ENCODE data around the gene CDS1.
"Not testable (repeated sequence)": the region's sequence is repeated elsewhere in the genome, so short reads cannot be mapped to it uniquely, and the experiment has no call there.

CDS1 gene

DNA sequence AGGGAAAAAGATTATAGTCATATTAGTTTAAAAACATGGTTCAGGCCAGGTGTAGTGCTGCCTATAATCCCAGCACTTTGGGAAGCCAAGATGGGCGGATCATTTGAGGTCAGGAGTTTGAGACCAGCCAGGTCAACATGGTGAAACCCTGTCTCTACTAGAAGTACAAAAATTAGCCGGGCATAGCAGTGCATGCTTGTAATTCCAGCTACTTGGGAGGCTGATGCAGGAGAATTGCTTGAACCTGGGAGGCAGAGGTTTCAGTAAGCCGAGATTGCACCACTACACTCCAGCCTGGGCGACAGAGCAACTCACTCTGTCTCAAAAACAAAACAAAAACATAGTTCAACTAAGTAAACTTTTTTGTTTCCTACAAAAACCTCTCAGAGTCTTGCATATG lies 99.7 kb downstream of the CDS1 start:
- not testable (repeated sequence) for DNase-seq (ENCODE audit: low spot score in 2 of 2); H3K4me1 Mint-ChIP-seq; H3K27me3 Mint-ChIP-seq; H3K27ac Mint-ChIP-seq (ENCODE audit: low read depth); H3K36me3 Mint-ChIP-seq (ENCODE audit: insufficient read depth); H3K4me3 Mint-ChIP-seq; ATAC-seq (replicated peaks; ENCODE audit: extremely low read depth, poor library complexity, severe bottlenecking); H3K9me3 Mint-ChIP-seq

DNA sequence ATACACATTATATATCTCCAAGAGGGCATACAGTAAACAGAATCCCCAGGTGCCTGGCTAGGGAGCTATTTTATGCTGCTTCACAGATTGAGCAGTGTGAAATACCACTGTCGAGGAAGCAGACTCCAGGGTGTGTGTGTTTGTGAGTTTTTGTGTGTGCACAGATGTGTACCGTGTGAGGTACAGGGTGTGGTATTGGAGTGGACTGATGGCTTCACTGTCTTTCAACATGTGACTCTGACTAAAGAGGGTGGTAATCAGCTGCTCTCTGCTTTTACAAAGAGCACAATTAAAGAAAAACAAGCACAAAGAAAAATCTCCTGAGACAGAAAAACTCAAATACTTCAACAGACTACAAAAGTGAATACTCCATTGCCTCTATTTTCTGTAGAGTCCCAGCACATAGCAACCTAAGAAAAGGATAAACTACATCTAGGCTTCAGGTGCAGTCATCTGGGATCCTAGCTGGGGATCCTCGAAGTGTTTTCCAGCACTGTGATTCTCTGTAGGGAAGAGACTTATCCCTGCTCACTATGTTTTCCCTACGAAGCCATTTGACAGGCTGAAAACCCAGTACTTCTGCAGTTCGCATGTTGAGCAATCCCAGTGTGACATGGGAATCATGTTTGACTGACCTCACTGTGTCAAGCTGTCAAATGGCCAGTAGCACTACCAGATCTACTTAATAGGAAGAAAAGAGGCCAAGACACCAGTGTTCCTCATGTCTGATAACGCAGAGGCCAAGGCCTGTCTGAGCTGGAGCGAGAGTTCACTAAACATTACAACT lies 100.3 kb downstream of the CDS1 start:
- Mint-ChIP-seq H3K9me3 (no peaks in the 10 kb centered on the region), H3K4me1 (no peaks in the 10 kb centered on the region), H3K27ac (ENCODE audit: low read depth) (no peak overlapping the region), H3K27me3 (no peaks in the 10 kb centered on the region), H3K4me3 (no peak overlapping the region), H3K36me3 (ENCODE audit: insufficient read depth) (no peaks in the 10 kb centered on the region)
- ATAC-seq (replicated peaks; ENCODE audit: extremely low read depth, poor library complexity, severe bottlenecking): no peak
- DNase-seq (ENCODE audit: low spot score in 2 of 2): no peak

DNA sequence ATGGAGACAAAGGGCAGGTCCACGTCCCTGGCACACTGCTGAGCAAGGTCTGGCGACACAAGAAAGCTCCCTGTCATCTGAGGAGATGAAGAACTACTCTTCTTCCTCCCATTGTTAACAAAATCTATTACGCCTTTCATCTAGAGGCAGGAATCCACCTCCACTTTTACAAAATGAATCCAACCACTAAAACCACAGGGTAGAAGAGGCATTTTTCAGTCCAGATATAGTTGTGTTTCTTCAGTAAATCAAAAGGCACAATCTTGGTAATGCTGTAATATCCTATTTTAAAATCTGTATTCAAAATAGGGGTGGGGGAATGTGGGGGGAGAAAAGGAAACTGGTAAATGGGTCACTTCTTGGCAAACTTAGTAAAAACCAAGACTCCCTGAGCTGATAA lies 101.4 kb downstream of the CDS1 start:
- DNase-seq (ENCODE audit: low spot score in 2 of 2) (no peak), ATAC-seq (replicated peaks; ENCODE audit: extremely low read depth, poor library complexity, severe bottlenecking) (no peak)
- Mint-ChIP-seq H3K27ac (ENCODE audit: low read depth) (no peak overlapping the region), H3K9me3 (no peaks in the 10 kb centered on the region), H3K27me3 (no peaks in the 10 kb centered on the region), H3K4me3 (no peak overlapping the region), H3K36me3 (ENCODE audit: insufficient read depth) (no peaks in the 10 kb centered on the region), H3K4me1 (no peaks in the 10 kb centered on the region)

DNA sequence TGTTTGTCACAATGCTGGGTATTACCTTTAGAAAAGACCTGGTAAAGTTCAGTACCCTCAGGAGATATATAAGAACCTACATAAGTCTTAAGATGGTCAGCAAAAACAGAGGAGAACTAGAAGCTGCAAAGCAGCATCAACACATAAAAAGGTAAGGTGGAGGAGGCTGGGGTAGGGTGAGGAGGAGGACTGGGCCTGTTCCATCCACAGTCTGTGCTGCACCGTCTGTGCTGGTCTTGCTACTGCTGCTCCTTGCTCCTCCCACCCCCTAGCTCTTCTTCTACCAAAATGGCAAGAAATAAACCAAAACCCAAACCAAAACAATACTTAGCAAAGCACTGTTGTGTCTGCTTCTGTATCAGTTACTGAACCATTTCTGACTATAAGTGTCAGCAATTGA lies 102.2 kb downstream of the CDS1 start:
- no peak overlapping the region for H3K27ac Mint-ChIP-seq (ENCODE audit: low read depth)
- no peaks in the 10 kb centered on the region for H3K27me3 Mint-ChIP-seq
- H3K4me1 Mint-ChIP-seq: no peaks in the 10 kb centered on the region
- no peaks in the 10 kb centered on the region for H3K9me3 Mint-ChIP-seq
- DNase-seq (ENCODE audit: low spot score in 2 of 2) (no peak), ATAC-seq (replicated peaks; ENCODE audit: extremely low read depth, poor library complexity, severe bottlenecking) (no peak)
- no peaks in the 10 kb centered on the region for H3K36me3 Mint-ChIP-seq (ENCODE audit: insufficient read depth)
- H3K4me3 Mint-ChIP-seq: no peak overlapping the region

DNA sequence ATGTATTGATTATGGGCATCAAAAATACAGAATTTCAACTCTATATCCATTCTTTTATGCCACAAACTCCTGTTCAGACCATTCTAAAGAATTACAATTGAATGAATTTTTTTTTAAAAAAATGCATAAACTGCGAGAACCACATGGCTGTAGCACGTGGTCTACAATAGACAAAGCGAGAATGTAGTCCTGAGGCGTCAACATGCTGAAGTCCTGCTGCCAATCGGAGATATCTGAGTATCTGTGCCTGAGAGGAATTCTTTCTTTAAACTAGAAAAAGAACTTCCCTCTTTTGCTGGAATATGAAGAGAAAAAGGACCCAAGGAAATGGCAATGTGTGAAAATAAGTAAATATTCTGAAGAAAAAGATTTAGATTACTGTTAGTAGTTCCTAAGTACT lies 105.7 kb downstream of the CDS1 start:
- Mint-ChIP-seq H3K36me3 (ENCODE audit: insufficient read depth) (no peaks in the 10 kb centered on the region), H3K4me1 (no peaks in the 10 kb centered on the region), H3K9me3 (no peaks in the 10 kb centered on the region), H3K27ac (ENCODE audit: low read depth) (no peak overlapping the region), H3K4me3 (no peak overlapping the region), H3K27me3 (no peaks in the 10 kb centered on the region)
- ATAC-seq (replicated peaks; ENCODE audit: extremely low read depth, poor library complexity, severe bottlenecking): no peak
- DNase-seq (ENCODE audit: low spot score in 2 of 2): no peak

DNA sequence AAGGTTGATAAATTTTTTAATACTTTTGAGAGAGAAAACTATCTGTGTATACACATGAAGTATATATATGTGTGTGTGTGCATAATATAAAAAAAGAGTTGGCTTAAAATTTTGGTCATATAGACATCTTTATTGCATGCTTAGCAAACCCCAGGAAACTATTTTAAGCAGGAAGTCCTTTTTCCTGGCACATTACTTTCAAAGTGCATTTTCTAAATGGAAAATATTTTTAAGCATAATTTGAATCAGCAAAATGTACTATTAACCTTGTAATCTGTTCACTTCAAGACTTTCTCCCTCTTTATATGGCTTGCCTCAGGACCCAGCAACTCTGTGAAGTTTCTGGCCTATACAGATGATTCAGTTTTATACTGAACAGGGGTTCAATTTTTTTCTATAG lies 106.3 kb downstream of the CDS1 start:
- Mint-ChIP-seq H3K27me3 (no peaks in the 10 kb centered on the region), H3K27ac (ENCODE audit: low read depth) (no peak overlapping the region), H3K36me3 (ENCODE audit: insufficient read depth) (no peaks in the 10 kb centered on the region), H3K4me1 (no peaks in the 10 kb centered on the region), H3K4me3 (no peak overlapping the region), H3K9me3 (no peaks in the 10 kb centered on the region)
- ATAC-seq (replicated peaks; ENCODE audit: extremely low read depth, poor library complexity, severe bottlenecking) (no peak), DNase-seq (ENCODE audit: low spot score in 2 of 2) (no peak)

DNA sequence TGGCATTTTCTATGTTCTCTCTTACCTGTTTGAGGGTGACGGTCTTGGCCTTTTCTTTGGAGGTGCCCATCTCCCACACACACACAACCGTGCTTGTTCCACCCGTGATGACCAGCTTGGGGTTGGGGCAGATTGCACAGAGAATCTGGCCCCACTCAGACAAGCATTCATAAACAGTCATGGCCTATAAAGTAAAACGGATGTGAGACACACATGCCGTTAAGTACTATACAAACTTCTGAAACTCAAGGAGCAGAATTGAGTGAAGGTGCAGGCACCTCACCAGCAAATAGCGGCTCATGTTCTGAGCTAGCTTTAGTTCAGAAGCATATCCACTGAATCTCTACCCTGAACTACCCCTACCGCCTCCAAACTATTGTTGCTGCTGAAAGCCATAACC lies 107.6 kb downstream of the CDS1 start:
- Mint-ChIP-seq H3K36me3 (ENCODE audit: insufficient read depth) (no peaks in the 10 kb centered on the region), H3K4me1 (no peaks in the 10 kb centered on the region), H3K4me3 (no peak overlapping the region), H3K9me3 (no peaks in the 10 kb centered on the region), H3K27ac (ENCODE audit: low read depth) (no peak overlapping the region), H3K27me3 (no peaks in the 10 kb centered on the region)
- no peak for DNase-seq (ENCODE audit: low spot score in 2 of 2)
- no peak for ATAC-seq (replicated peaks; ENCODE audit: extremely low read depth, poor library complexity, severe bottlenecking)

DNA sequence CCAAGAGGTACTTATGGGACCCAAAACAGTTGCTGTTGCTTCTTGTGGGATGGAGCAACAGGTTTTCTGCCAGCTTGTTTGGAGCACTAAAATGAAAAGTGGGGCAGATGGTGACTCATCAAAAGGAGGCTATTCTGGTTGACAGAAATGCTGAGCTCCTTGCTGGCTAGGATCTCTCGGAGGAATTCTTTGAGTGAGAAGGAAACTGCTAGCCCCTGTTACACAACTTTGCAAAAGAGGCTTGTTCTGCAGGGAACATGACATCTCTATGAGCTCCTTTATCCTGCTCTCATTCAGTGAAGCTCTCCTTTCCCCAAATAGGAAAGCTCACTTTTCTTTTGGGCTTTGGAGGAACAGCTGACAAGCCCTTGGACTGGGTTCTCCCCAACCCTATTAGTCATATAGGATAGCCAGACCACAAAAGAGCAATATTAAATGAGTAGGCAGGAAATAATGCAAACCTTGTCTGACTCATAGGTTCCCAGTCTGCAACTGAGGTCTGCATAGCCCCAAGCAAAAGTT lies 108.3 kb downstream of the CDS1 start:
- no peak overlapping the region for H3K4me3 Mint-ChIP-seq
- no peak overlapping the region for H3K27ac Mint-ChIP-seq (ENCODE audit: low read depth)
- DNase-seq (ENCODE audit: low spot score in 2 of 2) (no peak), ATAC-seq (replicated peaks; ENCODE audit: extremely low read depth, poor library complexity, severe bottlenecking) (no peak)
- H3K36me3 Mint-ChIP-seq (ENCODE audit: insufficient read depth): no peaks in the 10 kb centered on the region
- no peaks in the 10 kb centered on the region for H3K27me3 Mint-ChIP-seq
- H3K9me3 Mint-ChIP-seq: no peaks in the 10 kb centered on the region
- no peaks in the 10 kb centered on the region for H3K4me1 Mint-ChIP-seq

DNA sequence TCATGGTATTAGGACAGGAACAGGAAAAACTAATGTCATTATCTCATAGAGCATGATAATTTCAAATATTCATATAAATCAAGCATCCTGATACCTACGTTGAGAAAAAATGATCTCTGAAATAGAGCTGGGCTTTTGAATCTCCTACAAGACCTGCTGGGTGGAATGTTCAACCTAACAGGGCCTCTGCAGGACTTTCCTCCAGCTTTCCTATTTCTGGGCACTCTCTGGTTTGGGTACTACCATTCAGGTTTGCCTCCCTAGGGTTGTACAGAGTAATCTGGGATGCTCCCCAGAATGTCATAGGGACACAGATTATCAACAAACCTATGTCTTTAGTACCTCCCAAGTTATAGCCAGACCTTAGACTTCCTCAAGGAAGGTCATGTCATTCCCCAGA lies 108.9 kb downstream of the CDS1 start:
- no peaks in the 10 kb centered on the region for H3K36me3 Mint-ChIP-seq (ENCODE audit: insufficient read depth)
- H3K27ac Mint-ChIP-seq (ENCODE audit: low read depth): no peak overlapping the region
- DNase-seq (ENCODE audit: low spot score in 2 of 2): no peak
- no peak overlapping the region for H3K4me3 Mint-ChIP-seq
- no peaks in the 10 kb centered on the region for H3K9me3 Mint-ChIP-seq
- no peaks in the 10 kb centered on the region for H3K4me1 Mint-ChIP-seq
- no peak for ATAC-seq (replicated peaks; ENCODE audit: extremely low read depth, poor library complexity, severe bottlenecking)
- H3K27me3 Mint-ChIP-seq: no peaks in the 10 kb centered on the region

DNA sequence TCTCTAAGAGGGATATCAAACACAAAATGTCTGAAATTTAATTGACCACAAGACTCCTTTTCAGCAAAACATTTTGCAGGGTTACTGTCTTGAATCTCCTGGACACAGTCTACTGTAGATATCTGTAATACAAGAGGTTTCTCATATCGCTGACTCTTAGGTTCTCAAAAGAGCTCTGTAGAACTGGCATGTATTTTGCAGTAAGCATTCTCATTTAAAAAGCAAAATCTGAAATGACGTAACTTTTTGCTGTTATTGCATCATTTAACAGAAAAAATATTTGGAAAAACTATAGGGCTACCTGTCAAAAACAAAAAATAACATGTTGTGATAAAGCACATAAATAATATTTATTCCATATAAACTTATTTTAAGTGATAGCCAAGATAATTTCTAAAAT lies 114.2 kb downstream of the CDS1 start:
- DNase-seq (ENCODE audit: low spot score in 2 of 2) (no peak), ATAC-seq (replicated peaks; ENCODE audit: extremely low read depth, poor library complexity, severe bottlenecking) (no peak)
- Mint-ChIP-seq H3K4me3 (no peak overlapping the region), H3K27me3 (no peaks in the 10 kb centered on the region), H3K27ac (ENCODE audit: low read depth) (no peak overlapping the region), H3K4me1 (no peaks in the 10 kb centered on the region), H3K36me3 (ENCODE audit: insufficient read depth) (peaks cover 5% of the 10 kb centered on the region), H3K9me3 (no peaks in the 10 kb centered on the region)

DNA sequence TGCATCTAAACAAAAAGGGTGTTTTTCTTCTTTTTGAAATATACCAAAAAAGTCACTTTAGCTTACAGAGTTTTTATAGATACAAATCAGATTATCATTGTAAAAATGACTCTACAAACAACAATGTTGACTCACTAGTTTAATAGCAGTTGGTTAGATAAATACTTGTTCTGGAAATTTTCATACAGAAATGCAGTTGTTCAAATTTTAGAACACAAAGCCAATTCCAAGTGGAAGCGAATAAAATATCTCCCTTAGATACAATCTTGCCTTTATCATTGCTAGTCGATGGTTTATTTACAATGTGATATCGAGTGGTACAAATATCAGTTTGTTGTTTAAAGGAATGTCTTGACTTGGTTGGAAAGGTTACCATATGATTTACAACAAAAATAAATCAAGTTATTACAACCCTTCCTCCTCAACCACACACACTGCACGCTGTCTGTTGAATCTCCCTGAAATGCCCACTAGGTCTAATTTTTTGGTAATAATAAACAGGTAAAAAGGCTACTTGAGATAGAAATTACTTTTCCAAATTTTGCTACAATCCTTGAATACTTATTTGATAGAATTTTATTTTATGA lies 114.8 kb downstream of the CDS1 start:
- no peaks in the 10 kb centered on the region for H3K4me1 Mint-ChIP-seq
- peaks cover 5% of the 10 kb centered on the region for H3K36me3 Mint-ChIP-seq (ENCODE audit: insufficient read depth)
- no peak for ATAC-seq (replicated peaks; ENCODE audit: extremely low read depth, poor library complexity, severe bottlenecking)
- no peaks in the 10 kb centered on the region for H3K9me3 Mint-ChIP-seq
- H3K4me3 Mint-ChIP-seq: no peak overlapping the region
- H3K27me3 Mint-ChIP-seq: no peaks in the 10 kb centered on the region
- DNase-seq (ENCODE audit: low spot score in 2 of 2): no peak
- H3K27ac Mint-ChIP-seq (ENCODE audit: low read depth): no peak overlapping the region

DNA sequence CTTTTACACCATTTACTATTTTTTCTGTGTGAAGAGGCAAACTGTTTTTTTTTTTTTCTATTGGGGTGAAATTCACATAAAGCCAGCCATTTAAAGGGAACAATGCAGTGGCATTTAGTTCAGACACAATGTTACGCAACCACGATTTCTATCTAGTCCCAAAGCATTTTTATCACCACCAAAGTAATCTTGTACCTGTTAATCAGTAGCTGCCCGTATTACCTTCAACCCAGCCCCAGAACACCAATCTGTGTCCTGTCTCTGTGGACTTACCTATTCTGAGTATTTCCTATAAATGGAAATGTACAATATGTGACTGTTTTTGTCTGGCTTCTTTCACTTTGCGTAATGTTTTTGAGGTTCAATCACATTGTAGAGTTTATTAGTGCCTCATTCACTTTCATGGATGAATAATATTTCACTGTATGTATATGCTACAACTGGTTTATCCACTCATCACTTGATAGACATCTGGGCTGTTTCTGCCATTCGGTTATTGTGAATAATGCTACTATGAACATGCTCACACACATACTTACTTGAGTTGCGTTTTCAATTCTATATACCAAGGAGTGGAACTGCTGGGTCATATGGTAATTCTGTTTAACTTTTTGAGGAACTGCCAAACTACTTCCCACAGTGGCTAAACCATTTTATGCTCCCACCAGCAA lies 116.2 kb downstream of the CDS1 start:
- Mint-ChIP-seq H3K9me3 (no peaks in the 10 kb centered on the region), H3K27ac (ENCODE audit: low read depth) (no peak overlapping the region), H3K36me3 (ENCODE audit: insufficient read depth) (peaks cover 5% of the 10 kb centered on the region), H3K4me1 (no peaks in the 10 kb centered on the region), H3K27me3 (no peaks in the 10 kb centered on the region), H3K4me3 (no peak overlapping the region)
- DNase-seq (ENCODE audit: low spot score in 2 of 2): no peak
- ATAC-seq (replicated peaks; ENCODE audit: extremely low read depth, poor library complexity, severe bottlenecking): no peak

Measured in central memory CD8-positive, alpha-beta T cell (primary cell).